H1 (cell line): ENCODE results near the gene PRRX1. TPM values are rescaled to one million over a fixed set of nuclear protein-coding genes. Genes with fewer than 3 reads are reported as not detected.

Source experiments
- CTCF ChIA-PET: fragments of 300-600 bp; sonication (Branson Sonifier 250); formaldehyde crosslinking; loops from one replicate; lab custom pipeline; 2021; ENCODE audit not compliant: partially characterized antibody; lab: Charles Lee
- POLR2A ChIA-PET: fragments of 300-600 bp; sonication (Branson Sonifier 250); formaldehyde crosslinking; loops from one replicate; lab custom pipeline; 2021; ENCODE audit warnings: inconsistent platforms; ENCODE audit not compliant: partially characterized antibody; lab: Charles Lee
- DNase-seq, 2 experiments: peaks; one replicate each; pipeline versions ENCODE4 v3.0.0 to v3.0.0-alpha.2; 2010 to 2022; ENCODE audit warnings: low spot score in 2 of 2, low read depth in 1 of 2, mixed read lengths in 1 of 2
- FAIRE-seq: peaks from 2 replicates; lab custom pipeline; 2011; peaks lifted over from hg19 to GRCh38; lab: Jason Lieb, UNC
- H2AFZ ChIP-seq: 2 replicates; pipeline ENCODE4 v1.8.1; 2012; ENCODE audit warnings: low read length, inconsistent platforms
- H2AK5ac ChIP-seq: 2 replicates; pipeline ENCODE4 v1.6.1; 2013; ENCODE audit warnings: low read depth, low read length
- H2BK120ac ChIP-seq: replicated peaks from 2 replicates; pipeline ENCODE3; 2013; ENCODE audit warnings: low read depth, low read length, inconsistent platforms
- H2BK12ac ChIP-seq: 2 replicates; pipeline ENCODE4 v1.6.1; 2013; ENCODE audit warnings: low read depth, low read length
- H2BK15ac ChIP-seq: 2 replicates; pipeline ENCODE4 v1.6.1; 2013; ENCODE audit warnings: low read length
- H2BK20ac ChIP-seq: 2 replicates; pipeline ENCODE4 v1.6.1; 2013; ENCODE audit warnings: low read length
- H2BK5ac ChIP-seq: 2 replicates; pipeline ENCODE4 v1.6.1; 2013; ENCODE audit warnings: low read depth, low read length
- H3K14ac ChIP-seq: 2 replicates; pipeline ENCODE4 v1.6.1; 2013; ENCODE audit warnings: inconsistent platforms; ENCODE audit not compliant: insufficient read length
- H3K18ac ChIP-seq: 2 replicates; pipeline ENCODE4 v1.6.1; 2013; ENCODE audit warnings: low read length; ENCODE audit errors: extremely low read depth
- H3K23ac ChIP-seq: 2 replicates; pipeline ENCODE4 v1.6.1; 2013; ENCODE audit warnings: inconsistent platforms; ENCODE audit not compliant: insufficient read length
- H3K23me2 ChIP-seq: 2 replicates; pipeline ENCODE4 v1.6.1; 2013; ENCODE audit warnings: low read depth, low read length
- H3K27ac ChIP-seq: 2 replicates; pipeline ENCODE4 v1.6.1; 2011; ENCODE audit warnings: low read depth, low read length, inconsistent platforms
- H3K27me3 ChIP-seq, 4 experiments: replicated peaks in 1 of 4; 1 replicate in 1 of 4; 2 replicates in 3 of 4; pipeline versions ENCODE4 v1.6.1 to v1.8.1; 2011 to 2013; ENCODE audit warnings: low read length in 3 of 4, mild to moderate bottlenecking in 3 of 4, inconsistent platforms in 2 of 4, mixed read lengths in 2 of 4, moderate library complexity in 1 of 4; ENCODE audit not compliant: control insufficient read depth in 3 of 4, insufficient read depth in 3 of 4; ENCODE audit errors: extremely low read depth in 1 of 4
- H3K36me3 ChIP-seq, 4 experiments: 2 replicates each; pipeline versions ENCODE4 v1.6.1 to v1.8.1; 2011 to 2013; ENCODE audit warnings: mild to moderate bottlenecking in 4 of 4, low read length in 3 of 4, moderate library complexity in 2 of 4, control low read depth in 1 of 4, inconsistent platforms in 1 of 4; ENCODE audit not compliant: insufficient read depth in 4 of 4, control insufficient read depth in 2 of 4
- H3K4ac ChIP-seq: replicated peaks from 2 replicates; pipeline ENCODE3; 2013; ENCODE audit warnings: low read length, low read depth, mixed read lengths, inconsistent platforms; ENCODE audit not compliant: insufficient read length
- H3K4me1 ChIP-seq, 4 experiments: replicated peaks in 1 of 4; 1 replicate in 1 of 4; 2 replicates in 3 of 4; pipeline versions ENCODE4 v1.6.1 to v1.8.1; 2011 to 2013; ENCODE audit warnings: low read length in 3 of 4, inconsistent platforms in 2 of 4, mixed read lengths in 1 of 4; ENCODE audit not compliant: insufficient read depth in 4 of 4, control insufficient read depth in 3 of 4
- H3K4me2 ChIP-seq, 2 experiments: 2 replicates each; pipeline versions ENCODE4 v1.6.1 to v1.8.1; 2011 to 2013; ENCODE audit warnings: low read depth in 2 of 2, low read length in 2 of 2, control low read depth in 1 of 2, inconsistent platforms in 1 of 2, mild to moderate bottlenecking in 1 of 2; ENCODE audit not compliant: insufficient read depth in 1 of 2
- H3K4me3 ChIP-seq, 4 experiments: fragments of 200-600, 300-600 bp in 1 of 4; sonication (generic), shearing (Covaris generic), sonication (Bioruptor Twin) in 1 of 4; 2 replicates each; pipeline versions ENCODE4 v1.5.1 to v1.8.1; 2011 to 2016; ENCODE audit warnings: low read length in 4 of 4, low read depth in 3 of 4, control low read depth in 2 of 4, inconsistent platforms in 2 of 4, mild to moderate bottlenecking in 2 of 4, mixed read lengths in 1 of 4, moderate library complexity in 1 of 4; ENCODE audit not compliant: insufficient read depth in 2 of 4; ENCODE audit errors: extremely low read depth in 1 of 4
- H3K56ac ChIP-seq: replicated peaks from 2 replicates; pipeline ENCODE3; 2013; ENCODE audit warnings: low read depth, mild to moderate bottlenecking, mixed read lengths, low read length, inconsistent platforms; ENCODE audit not compliant: insufficient read length
- H3K79me1 ChIP-seq: 2 replicates; pipeline ENCODE4 v1.6.1; 2013; ENCODE audit warnings: low read depth, low read length, control low read depth
- H3K79me2 ChIP-seq, 2 experiments: 2 replicates each; pipeline versions ENCODE4 v1.6.1 to v1.8.1; 2012 to 2013; ENCODE audit warnings: low read length in 2 of 2, mild to moderate bottlenecking in 2 of 2, inconsistent platforms in 1 of 2; ENCODE audit not compliant: insufficient read depth in 2 of 2, control insufficient read depth in 1 of 2
- H3K9ac ChIP-seq, 4 experiments: replicated peaks in 1 of 4; 1 replicate in 1 of 4; 2 replicates in 3 of 4; pipeline versions ENCODE4 v1.6.1 to v1.8.1; 2011 to 2013; ENCODE audit warnings: low read depth in 3 of 4, low read length in 3 of 4, control low read depth in 2 of 4, mild to moderate bottlenecking in 2 of 4, moderate library complexity in 2 of 4, inconsistent platforms in 1 of 4; ENCODE audit errors: extremely low read depth in 1 of 4
- H3K9me3 ChIP-seq, 2 experiments: 2 replicates each; pipeline versions ENCODE4 v1.6.1 to v1.8.1; 2012 to 2013; ENCODE audit warnings: mild to moderate bottlenecking in 2 of 2, moderate library complexity in 2 of 2, control low read depth in 1 of 2, inconsistent platforms in 1 of 2, low read depth in 1 of 2, low read length in 1 of 2, mixed read lengths in 1 of 2; ENCODE audit not compliant: insufficient read depth in 2 of 2
- H4K20me1 ChIP-seq, 2 experiments: replicated peaks in 1 of 2; 2 replicates each; pipeline versions ENCODE3 to v1.8.1; 2011 to 2013; ENCODE audit warnings: inconsistent platforms in 2 of 2, low read length in 2 of 2, mild to moderate bottlenecking in 1 of 2; ENCODE audit not compliant: insufficient read depth in 2 of 2, control insufficient read depth in 1 of 2
- H4K5ac ChIP-seq: 2 replicates; pipeline ENCODE4 v1.6.1; 2013; ENCODE audit warnings: low read length, low read depth, mixed read lengths, inconsistent platforms; ENCODE audit not compliant: insufficient read length
- H4K8ac ChIP-seq: 2 replicates; pipeline ENCODE4 v1.8.0; 2013; ENCODE audit warnings: mild to moderate bottlenecking, moderate library complexity, low read length, inconsistent platforms; ENCODE audit not compliant: insufficient read depth; ENCODE audit errors: extremely low read depth
- H4K91ac ChIP-seq: replicated peaks from 2 replicates; pipeline ENCODE3; 2013; ENCODE audit warnings: low read length, mixed read lengths, inconsistent platforms; ENCODE audit not compliant: insufficient read length
- ASH2L ChIP-seq: fragments of 200-600, 300-600 bp; sonication (generic); IDR thresholded peaks from one replicate; pipeline ENCODE4 v1.7.1; 2017; ENCODE audit warnings: low read length
- BCL11A ChIP-seq, 2 experiments: IDR thresholded peaks; one replicate each; pipeline ENCODE4 v1.6.1; 2011; ENCODE audit warnings: low read depth in 2 of 2, low read length in 2 of 2, mild to moderate bottlenecking in 2 of 2
- CBX5 ChIP-seq: fragments of 300-800, 300-1000 bp; sonication (generic); IDR thresholded peaks from 2 replicates; pipeline ENCODE4 v1.7.1; 2016; ENCODE audit warnings: antibody characterized with exemption, low read length, low read depth
- CBX8 ChIP-seq: fragments of 300-800, 300-1000 bp; sonication (generic); IDR thresholded peaks from 2 replicates; pipeline ENCODE4 v1.7.1; 2016; ENCODE audit warnings: low read depth, low read length, borderline replicate concordance
- CEBPB ChIP-seq: IDR thresholded peaks from 2 replicates; pipeline ENCODE4 v1.6.1; 2012; ENCODE audit warnings: low read depth, low read length
- EZH2 ChIP-seq: fragments of 200-600 bp; sonication (generic); IDR thresholded peaks from 2 replicates; pipeline ENCODE4 v1.7.1; 2012; ENCODE audit warnings: low read depth, mild to moderate bottlenecking, moderate library complexity, low read length, inconsistent platforms; ENCODE audit not compliant: severe bottlenecking
- MAFK ChIP-seq: IDR thresholded peaks from 2 replicates; pipeline ENCODE4 v1.6.1; 2012; ENCODE audit warnings: low read depth, mild to moderate bottlenecking, improper control_type of control experiment, low read length
- NANOG ChIP-seq: IDR thresholded peaks from 2 replicates; pipeline ENCODE4 v1.6.1; 2011; ENCODE audit warnings: low read length, low read depth, mild to moderate bottlenecking, inconsistent platforms; ENCODE audit not compliant: insufficient read depth, poor library complexity, severe bottlenecking
- POLR2AphosphoS5 ChIP-seq: IDR thresholded peaks from 2 replicates; pipeline ENCODE4 v1.6.1; 2011; ENCODE audit warnings: low read depth, low read length
- SAP30 ChIP-seq: fragments of 300-600 bp; sonication (generic); IDR thresholded peaks from 2 replicates; pipeline ENCODE4 v1.7.1; 2012; ENCODE audit warnings: low read length, moderate library complexity, mild to moderate bottlenecking, inconsistent platforms; ENCODE audit not compliant: insufficient read depth, insufficient replicate concordance
- SRF ChIP-seq: IDR thresholded peaks from 2 replicates; pipeline ENCODE4 v1.6.1; 2011; ENCODE audit warnings: mild to moderate bottlenecking, low read depth, low read length, moderate library complexity
- TAF1 ChIP-seq: IDR thresholded peaks from 2 replicates; pipeline ENCODE4 v1.6.1; 2011; ENCODE audit warnings: mild to moderate bottlenecking, low read depth, low read length
- WGBS, 2 experiments: shearing (Covaris generic) in 1 of 2; methylation state at CpG; one replicate each; pipeline versions ENCODE4 v1.1.6 to v1.1.7; 2013 to 2015; ENCODE audit warnings: low lambda C conversion rate in 2 of 2, mixed read lengths in 2 of 2, inconsistent platforms in 1 of 2, low coverage in 1 of 2, missing lambda C conversion rate in 1 of 2; ENCODE audit not compliant: insufficient replicate concordance in 2 of 2, insufficient coverage in 1 of 2, insufficient read length in 1 of 2; ENCODE audit errors: extremely low coverage in 1 of 2, missing lambda C conversion rate in 1 of 2; 5-methylcytosine and 5-hydroxymethylcytosine counted together
- polyA plus RNA-seq, 7 experiments: library from polyadenylated mRNA; depleted of rRNA in 3 of 7; stranded (reverse) in 5 of 7; unstranded in 2 of 7; fragments of >200 nt in 5 of 7; fragments of 200-250 nt in 2 of 7; gene quantifications; 1 replicate in 5 of 7; 2 replicates in 1 of 7; 4 replicates in 1 of 7; pipeline versions ENCODE4 v1.2.1 to v1.2.3, GENCODE V29; 2011 to 2013; ENCODE audit warnings: missing spikeins in 2 of 7, mixed read lengths in 2 of 7
- total RNA-seq: library from RNA; stranded (reverse); fragmentation: NEBNext Ultra II Directional; extraction: Animal tissue kit (Norgen Biotek cat#: 25700); gene quantifications from 2 replicates; pipeline ENCODE4 v1.2.1, GENCODE V29; 2021

The PRRX1 gene
- total and polyA plus RNA-seq, 2 of the 8 experiments (the other 6 are each of a cell fraction or from before 2014, with no cell fraction given) = not detected

DNA sequence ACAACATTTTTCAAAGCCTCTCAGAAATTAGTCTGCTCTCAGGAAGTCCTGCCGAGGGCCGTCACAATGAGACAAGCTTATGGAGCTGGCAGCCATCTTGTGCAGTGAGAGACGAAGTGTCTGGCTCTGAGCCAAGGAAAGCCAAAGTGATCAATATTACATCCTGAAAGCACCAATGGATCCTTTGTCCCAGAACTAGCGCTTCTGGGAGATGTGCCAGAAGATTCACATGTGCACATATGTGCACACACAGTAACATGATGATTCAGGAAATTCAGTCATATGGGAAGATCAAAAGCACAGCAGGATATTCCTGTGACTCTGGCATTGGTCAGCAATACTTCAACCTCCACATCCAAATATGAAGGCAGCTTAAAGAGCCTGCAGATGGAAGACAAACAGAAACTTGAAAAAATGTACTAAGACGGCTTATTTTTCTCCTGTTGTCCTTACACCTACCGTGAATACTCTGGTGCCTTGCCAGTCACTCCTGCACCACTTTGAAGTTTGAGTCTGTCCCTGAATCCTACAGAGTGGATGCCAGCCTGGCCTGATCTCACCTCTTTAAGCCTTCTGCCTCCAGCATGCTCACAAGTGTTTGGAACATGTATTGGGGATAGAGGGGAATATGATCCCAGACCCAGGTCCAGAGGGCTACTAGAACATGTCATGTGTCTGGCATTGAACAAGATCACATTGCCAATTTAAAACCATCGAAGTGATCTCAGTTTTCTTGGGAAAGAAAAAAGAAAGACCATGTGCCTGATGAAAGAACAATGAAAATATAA is 44.5 kb upstream of the PRRX1 start:
- H2BK12ac ChIP-seq = no peak overlapping the region
- TF ChIP-seq TAF1 = no peak
- no peak for TF ChIP-seq SRF
- TF ChIP-seq MAFK = no peak
- no peak for TF ChIP-seq CBX8
- no peak for TF ChIP-seq BCL11A (IDR thresholded peaks at IDR 0.05; ENCODE audit: low read depth in 2 of 2, low read length in 2 of 2)
- no peak for TF ChIP-seq EZH2
- TF ChIP-seq ASH2L = no peak
- TF ChIP-seq POLR2AphosphoS5 = no peak
- no peak for TF ChIP-seq CEBPB
- TF ChIP-seq SAP30 = no peak
- TF ChIP-seq CBX5 = no peak
- TF ChIP-seq NANOG = no peak
- ChIA-PET POLR2A (interaction anchor here (0.6 kb wide), 1 partner anchor 23 kb away, joined by 4 read pairs; no protein-coding TSS in a partner anchor), CTCF (no interaction called here)
- no peak overlapping the region for H3K9ac ChIP-seq
- H4K8ac ChIP-seq = no peak overlapping the region
- no peak overlapping the region for H3K4me3 ChIP-seq
- H3K23me2 ChIP-seq = no peaks in the 10 kb centered on the region
- no peak overlapping the region for H4K91ac ChIP-seq
- H3K4me2 ChIP-seq = no peak overlapping the region
- H2AFZ ChIP-seq = peak overlapping the region; percentile 40; the same call in 1 of the 2 replicates
- DNase-seq (no peak), FAIRE-seq (no peak)
- no peak overlapping the region for H3K14ac ChIP-seq
- no peak overlapping the region for H2AK5ac ChIP-seq
- no peaks in the 10 kb centered on the region for H3K9me3 ChIP-seq
- H4K20me1 ChIP-seq = no peaks in the 10 kb centered on the region
- no peak overlapping the region for H3K23ac ChIP-seq
- no peak overlapping the region for H2BK120ac ChIP-seq
- no peaks in the 10 kb centered on the region for H3K79me1 ChIP-seq
- H3K4me1 ChIP-seq = no peaks in the 10 kb centered on the region
- no peak overlapping the region for H3K18ac ChIP-seq
- H3K27ac ChIP-seq = no peak overlapping the region
- no peak overlapping the region for H2BK15ac ChIP-seq
- no peak overlapping the region for H2BK20ac ChIP-seq
- H3K36me3 ChIP-seq = no peaks in the 10 kb centered on the region
- H3K4ac ChIP-seq = no peak overlapping the region
- WGBS, 2 experiments = 83% methylated on average over 7 of the region's 7 CpGs; no CpG with 5 or more reads in 1 of the 2 experiments
- no peak overlapping the region for H4K5ac ChIP-seq
- no peaks in the 10 kb centered on the region for H3K27me3 ChIP-seq
- no peak overlapping the region for H3K56ac ChIP-seq
- H2BK5ac ChIP-seq = no peak overlapping the region
- no peaks in the 10 kb centered on the region for H3K79me2 ChIP-seq
